Fibroblast of the conjunctiva (primary cell): ENCODE measurements around the gene JAZF1.

Experiments
- DNase-seq: peaks from one replicate; pipeline ENCODE4 v3.0.0-alpha.2; 2010; ENCODE audit warnings: low read depth

Gene JAZF1

DNA sequence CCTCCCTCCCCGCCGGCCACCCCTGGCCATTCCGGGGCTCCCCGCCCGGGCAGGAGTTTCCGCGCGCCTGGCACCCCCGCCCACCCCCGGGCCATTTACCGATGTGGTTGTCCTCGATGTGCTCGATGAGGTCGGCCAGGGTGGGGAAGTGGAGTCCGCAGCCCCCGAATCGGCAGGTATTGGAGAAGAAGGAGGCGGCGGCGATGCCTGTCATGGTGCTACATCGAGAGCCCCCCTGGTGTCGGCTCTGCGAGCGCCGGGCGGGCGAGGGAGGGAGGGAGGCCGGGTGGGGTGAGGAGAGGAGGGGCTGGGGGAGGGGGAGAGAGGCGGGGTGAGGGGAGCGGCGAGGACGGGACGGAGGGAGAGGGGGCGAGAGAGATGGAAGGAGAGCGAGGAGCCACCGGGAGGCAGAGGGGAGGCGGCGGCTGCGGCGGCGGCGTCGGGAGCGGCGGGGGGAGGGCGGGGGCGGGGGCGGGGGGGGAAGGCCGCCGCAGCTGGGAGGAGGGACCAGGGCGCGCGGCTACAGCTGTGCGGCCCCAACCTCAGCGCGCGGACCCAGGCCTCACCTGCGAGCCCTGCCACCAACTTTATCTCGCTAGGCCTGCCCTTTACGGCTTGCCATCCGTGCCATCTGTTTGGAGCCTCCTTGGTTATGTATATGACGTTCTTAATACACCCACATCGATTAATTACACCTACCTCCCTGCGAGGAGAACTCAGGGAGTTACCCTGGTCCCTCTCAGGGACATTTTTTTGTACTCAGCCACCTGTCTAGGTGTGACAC, at the start of gene JAZF1:
JAZF1 (minus strand) TSS at position 432 of the 784 bp plus-strand sequence.
- DNase-seq, result no peak

DNA sequence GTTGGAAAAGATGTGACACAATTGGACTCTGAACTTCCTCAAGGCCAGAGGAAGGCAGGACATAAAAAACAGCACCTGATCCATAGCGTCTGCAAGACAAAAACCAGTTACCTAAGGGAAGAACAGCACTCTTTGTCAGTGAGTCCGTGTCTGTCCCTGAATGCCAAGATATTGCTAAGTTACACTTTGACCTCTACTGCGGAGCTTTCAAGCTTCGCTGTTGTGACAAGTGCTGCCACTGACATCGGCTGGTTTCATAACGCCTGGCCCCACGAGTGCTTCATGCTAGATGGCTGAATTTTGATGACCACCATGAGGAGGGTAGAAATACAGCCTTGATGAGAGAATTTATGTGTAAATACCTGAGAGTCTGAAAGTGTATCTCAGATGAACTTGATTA, 49.7 kb upstream of the JAZF1 start:
- DNase-seq, result no peak

DNA sequence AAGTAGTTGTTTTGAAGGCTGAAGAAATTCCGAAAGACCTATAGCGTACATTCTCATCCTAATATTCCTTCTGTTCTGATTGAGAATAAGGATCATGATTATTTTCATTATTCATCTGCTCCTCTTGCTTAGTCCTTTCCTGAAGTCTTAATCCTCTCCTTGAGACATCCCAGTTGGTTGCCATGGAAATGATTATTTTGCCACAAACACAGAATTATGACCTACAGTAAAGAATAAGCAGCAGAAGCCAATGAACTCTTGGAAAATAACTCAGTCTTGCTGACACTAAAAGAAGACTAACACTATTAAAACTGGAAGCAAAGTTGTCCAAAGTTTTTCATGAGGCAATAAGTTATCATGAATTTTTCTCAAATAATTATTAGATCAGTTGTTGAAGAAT, 47.8 kb upstream of the JAZF1 start:
- DNase-seq, result no peak

DNA sequence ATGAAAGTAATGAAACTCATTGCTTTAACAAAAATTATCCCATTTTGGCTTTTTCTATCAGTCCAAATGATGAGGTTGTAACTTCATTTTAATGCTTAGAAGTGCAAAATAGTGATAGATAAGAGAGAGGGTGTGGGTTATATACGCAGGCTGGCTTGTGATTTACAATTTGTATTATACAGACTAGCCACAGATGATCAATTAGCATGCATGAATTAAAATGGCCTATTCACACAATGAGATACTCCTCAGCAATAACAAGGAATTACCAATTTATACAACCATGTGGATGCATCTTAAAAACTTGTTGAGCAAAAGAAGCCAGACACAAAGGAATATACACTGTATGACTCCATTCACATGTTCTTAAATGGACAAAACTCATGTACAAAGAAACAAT, 45.4 kb upstream of the JAZF1 start:
- DNase-seq, result no peak

DNA sequence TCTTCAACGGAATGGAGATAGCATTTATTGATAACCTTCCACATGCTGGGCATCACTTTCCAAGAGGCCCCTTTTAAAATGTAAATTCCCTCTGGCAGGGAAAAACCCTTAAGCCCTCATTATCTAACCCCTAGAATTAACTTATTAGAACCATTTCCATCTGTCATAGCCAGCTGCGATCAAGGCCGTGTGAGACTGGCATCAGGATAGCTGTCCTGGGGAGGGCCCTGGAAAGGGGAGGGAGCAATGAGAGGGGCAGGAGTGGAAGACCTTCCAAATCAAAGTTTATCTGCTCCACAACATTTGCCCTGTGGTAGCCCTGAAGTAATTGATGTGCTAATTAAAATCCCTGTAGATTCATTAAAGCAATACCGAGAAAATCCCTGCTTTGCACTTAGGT, 45.0 kb upstream of the JAZF1 start:
- no peak for DNase-seq

DNA sequence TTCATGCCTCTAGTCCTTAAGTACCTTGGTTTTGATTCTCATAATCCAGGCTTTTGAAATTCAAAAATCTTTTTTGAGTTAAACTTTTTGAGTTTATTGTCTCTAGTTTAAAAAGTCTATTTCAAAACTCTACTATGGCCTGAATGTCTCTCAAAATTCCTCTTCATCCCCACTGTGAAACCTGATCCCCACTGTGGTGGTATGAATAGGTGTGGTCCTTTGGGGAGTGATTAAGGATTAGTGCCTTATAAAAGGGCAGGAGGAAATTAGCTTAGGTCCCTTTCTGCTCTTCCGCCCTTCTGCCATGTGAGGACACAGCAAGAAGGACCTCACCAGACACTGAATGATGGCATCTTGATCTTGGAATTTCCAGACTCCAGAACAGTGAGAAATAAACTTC, 44.1 kb upstream of the JAZF1 start:
- no peak for DNase-seq

DNA sequence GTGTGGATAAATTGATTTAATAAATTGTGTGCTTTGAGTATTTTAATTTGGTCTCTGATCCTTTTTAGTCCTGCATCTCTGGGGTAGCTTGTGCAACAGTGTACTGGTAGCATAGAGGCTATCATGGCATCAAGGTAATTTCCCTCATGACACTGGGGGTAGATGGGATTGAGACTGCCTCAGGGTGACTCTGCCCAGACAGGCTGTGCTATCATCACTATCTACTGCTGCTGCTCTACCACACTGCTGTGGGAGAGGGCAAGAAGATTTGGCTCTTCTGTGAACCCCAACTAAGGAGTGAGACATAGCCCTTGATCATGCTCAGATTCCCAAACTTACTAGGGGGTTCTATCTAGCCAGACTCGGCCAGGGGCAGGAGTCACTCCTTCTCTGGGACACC, 43.6 kb upstream of the JAZF1 start:
- no peak for DNase-seq

DNA sequence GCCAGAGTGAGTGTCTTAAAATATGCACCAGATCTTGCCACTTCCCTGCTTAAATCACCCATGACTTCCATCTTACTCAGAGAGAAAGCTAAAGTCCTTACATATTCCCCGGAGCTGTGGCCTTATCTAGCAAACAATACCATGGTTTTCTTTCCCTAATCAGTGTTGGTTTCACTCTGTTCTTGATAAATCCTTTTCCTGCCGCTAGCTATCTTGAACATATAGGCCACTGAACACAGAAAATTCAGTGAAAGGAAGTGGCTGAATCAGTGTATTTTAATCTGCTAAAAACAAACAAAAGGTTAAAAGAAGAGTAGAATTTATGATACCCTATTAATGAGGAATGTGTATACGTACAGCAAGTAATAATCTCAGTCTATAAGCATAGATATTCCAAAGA, 42.0 kb upstream of the JAZF1 start:
- no peak for DNase-seq

DNA sequence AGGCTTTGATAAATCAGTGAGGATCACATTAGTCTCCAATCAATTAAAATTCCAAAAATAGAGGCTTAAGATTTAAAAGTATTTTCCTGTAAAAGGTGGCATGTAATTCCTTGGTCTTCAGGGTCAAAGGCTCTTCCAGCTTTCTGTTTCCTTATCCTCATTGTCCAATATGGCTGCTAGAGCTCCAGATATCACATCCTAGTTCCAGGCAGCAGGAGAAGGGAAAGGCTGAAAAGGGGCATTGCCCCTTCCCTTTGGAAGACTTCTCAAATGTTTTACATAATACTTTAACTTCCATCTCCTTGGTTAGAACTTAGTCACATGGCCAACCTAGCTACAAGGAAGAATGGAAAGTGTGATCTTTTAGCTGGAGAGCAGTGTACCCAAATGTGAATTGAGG, 39.2 kb upstream of the JAZF1 start:
- no peak for DNase-seq

DNA sequence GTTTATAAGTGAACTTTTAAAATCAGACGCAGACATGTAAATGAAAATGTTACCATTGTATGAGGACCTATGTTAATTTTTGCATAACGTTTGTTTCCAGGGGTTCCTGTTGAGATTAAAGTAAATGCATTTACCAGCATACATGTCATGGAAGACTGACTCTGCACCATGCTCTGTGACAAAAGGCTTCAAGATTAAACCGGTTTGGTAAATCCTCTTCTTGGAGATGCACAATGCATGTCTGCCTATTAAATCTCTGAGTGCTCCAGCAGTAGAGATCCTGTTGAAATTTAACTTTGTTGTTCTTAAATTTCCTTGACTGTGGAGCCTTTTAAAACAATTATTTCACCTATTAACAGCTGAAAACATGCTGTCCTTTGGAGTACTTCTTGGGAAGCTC, 36.5 kb upstream of the JAZF1 start:
- no peak for DNase-seq

DNA sequence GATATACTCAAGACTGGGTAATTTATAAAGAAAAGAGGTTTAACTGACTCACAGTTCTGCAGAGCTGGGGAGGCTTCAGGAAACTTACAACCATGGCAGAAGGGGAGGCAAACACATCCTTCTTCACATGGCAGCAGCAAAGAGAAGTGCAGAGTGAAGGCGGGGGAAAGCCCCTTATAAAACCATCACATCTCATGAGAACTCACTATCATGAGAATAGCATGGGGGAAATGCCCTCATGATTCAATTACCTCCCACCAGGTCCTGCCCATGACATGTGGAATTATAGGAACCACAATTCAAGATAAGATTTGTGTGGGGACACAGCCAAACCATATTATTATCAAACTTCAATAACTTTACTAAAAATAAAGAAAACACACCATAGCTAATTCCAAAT, 30.4 kb upstream of the JAZF1 start:
- no peak for DNase-seq

DNA sequence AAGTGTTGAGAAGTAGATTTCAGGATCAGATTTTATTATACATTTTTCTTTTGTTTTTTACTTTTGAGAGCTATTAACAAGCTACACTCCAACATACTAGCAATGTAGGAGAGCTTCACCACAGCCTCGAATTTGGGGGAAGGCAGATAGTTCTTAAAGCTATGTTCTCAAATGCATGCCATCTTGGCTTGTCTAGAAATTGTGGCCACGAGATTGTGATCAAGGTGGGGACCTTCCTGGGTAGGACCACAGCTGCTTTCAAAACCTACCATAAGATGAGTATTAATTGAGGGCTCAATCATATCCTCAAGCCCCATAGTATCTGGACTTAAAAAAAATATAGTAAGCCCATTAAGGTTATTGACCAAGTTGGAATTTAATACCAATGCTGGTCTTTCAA, 27.9 kb upstream of the JAZF1 start:
- DNase-seq, result no peak

DNA sequence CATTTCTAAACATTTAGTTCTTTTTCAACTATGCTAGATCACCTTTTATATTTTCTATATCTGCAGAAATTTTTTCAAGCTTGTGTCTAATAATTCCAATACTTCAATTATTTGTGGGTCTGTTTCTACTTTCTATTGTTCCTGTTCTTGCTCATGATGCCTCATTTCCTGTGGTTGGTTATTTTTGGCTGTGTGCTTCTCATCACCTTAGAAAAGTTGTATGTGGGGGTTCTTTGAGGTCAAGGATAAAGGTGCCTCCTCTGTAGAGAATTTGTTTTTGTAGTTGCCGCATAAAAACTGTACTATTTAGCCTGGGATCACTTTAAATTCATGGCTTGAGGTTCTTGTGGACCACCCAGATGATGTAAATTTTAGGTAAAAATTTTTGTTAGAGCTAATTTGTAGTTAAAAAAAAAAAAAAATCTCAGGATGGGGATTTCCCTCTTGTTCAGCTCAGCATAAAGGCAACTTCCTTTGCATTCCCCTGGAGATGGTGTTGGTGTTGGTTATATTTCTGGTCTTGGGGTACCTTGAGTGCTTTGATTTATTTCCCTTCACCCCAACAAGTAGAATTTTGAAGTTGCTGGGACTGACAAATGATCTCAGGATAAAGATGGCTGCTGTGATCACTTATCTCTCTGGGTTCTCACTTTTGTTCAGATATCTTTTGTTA, 27.0 kb upstream of the JAZF1 start:
- no peak for DNase-seq

DNA sequence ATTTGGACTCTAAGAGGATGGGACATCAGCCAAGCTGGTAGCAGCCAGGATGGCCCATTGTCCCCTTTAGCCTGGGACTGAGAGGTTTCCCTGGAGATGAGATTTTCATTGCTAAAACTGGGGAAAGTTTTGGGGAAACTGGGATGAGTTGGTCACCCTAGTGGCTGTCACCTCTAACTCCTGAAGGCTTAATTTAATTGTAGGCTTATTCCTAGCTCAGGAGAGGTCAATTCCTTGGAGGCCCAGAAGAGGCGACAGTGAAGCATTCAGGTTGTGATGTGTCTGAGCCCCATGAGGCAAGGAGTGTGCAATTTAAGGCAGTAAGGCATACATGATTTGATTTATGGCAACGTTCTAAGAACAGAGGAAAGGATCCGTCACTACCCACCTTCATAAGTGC, 24.9 kb upstream of the JAZF1 start:
- no peak for DNase-seq

DNA sequence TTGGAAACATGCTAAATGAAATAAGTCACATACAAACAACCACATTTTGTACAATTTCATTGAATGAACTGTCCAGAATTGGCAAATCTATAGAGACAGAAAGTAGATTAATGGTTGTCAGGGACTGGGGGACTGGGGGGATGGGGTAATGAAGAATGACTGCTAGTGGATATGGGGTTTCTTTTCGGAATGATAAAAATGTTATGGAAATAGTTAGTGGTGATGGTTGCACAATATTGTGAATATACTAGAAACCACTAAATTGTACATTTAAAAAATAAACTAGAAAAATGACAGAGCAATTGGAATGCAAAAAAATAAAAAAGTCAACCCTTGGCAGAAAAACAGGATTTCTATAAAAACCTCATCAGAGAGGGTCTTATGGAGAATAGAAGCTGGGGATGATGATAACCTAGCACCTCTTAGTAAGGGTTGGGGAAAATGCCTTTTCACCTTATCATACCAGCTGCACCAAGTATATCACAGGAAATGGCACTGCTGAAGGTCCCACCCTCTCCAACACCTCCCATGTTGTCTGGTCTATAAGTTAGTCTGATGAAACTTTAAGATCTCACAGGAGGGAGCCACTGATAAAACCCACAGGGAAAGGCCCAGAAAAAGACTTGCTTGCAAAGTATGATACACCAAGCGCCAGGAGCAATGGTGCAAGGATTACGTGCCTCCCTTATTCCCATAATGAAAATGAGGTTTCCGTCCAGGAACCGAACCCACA, 23.1 kb upstream of the JAZF1 start:
- no peak for DNase-seq

DNA sequence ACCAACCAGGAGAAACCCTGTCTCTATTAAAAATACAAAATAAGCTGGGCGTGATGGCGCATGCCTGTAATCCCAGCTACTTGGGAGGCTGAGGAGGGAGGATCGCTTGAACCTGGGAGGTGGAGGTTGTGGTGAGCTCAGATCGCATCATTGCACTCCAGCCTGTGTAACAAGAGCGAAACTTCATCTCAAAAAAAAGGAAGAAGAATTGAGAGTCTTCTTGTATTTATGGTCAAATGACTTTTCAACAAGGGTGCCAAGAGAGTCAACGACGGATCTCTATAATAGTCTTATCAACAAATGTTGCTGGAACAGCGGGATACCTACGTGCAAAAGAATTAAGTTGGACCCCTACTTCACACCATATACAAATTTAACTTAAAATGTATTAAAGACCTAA, 21.6 kb upstream of the JAZF1 start:
- no peak for DNase-seq

DNA sequence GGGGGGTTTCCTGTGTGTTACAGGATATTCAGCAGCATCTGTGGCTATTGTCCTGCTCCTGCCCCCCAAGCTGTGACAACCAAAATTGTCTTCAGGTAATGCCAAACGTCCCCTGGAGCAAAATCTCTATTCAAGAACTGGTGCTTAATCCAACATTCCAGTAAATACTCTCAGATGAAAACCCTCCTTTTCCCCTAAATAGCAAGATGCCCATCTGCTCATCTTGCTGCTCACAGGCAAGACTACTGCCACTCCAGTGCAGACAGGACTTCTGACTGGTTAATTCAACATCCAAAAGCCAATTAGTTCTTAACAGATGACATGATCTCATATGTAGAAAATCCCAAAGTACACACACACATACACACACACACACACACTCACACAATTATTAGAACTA, 20.5 kb upstream of the JAZF1 start:
- no peak for DNase-seq

DNA sequence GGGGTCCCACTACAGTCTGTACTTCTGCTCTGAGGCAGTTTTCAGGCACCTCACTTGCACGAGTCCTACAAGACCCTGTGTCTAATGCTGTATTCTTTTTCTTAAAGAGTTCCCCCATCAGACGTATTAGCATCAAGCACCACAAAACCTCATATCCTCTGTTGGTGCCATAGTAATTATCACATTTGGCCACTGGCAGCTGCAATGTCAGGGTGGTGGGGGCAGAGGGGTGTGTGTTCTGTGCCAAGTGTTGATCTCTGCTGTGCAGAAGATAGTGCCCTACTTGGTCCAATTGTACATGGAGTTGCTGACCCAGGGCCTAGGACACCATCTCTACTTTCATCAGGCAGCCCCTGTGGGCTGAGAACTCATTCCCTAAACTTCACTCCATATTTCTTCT, 20.0 kb upstream of the JAZF1 start:
- DNase-seq, result no peak

DNA sequence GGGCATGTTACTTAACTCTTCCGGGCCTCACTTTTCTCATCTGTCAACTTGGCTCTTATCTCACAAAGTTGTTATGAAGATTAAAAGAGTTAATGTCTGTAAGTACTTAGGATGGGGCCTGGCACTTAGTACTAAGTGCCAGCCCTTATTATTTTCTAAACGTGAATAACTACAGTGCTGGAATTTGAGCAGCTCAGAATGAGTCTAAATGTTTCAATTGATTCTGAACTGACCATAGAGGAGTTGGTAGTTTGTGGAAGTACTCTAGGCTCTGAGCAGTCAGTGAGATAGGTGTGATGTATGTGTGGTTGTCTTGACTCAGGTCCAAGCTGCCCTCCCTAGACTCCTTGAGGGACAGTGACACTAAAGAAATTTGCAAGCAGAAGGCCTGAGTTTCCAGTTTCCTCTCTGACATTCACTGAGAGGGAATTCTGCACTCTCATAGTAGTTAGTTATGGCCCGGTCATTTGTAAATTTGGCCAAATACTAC, 18.5 kb upstream of the JAZF1 start:
- no peak for DNase-seq

DNA sequence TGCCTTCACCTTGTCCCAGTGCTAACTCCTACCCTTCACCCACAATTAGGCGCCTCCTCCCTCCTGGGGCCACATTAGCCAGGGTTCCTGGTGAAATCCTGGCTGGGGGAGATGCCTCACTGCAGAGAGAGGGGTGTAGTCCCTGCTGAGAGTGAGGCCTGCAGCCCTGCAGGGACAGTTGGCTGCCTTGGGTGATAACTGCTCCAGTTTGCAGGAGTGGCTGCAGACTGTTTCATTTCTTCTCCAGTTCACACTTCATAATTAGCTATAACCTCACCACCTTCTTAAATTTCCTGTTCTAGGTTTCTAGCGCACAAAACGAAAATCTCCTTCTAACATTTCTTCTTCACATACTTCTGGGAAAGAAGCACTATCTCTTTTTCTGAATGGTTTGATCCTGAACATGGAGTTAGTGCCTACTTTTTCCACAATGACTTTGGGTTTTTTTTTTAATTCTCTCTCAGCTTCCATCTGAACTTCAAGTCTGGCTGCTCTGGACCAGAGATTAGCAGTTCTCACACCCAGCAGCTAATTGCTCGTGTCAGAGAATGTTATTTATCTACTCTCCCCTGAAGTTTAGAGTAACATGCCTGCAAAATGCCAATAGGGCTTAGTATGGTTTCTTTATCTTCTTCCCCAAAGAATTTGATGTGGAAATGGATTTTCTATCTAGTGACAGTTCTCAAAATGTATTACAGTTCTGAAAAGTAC, 15.5 kb upstream of the JAZF1 start:
- DNase-seq, result no peak

DNA sequence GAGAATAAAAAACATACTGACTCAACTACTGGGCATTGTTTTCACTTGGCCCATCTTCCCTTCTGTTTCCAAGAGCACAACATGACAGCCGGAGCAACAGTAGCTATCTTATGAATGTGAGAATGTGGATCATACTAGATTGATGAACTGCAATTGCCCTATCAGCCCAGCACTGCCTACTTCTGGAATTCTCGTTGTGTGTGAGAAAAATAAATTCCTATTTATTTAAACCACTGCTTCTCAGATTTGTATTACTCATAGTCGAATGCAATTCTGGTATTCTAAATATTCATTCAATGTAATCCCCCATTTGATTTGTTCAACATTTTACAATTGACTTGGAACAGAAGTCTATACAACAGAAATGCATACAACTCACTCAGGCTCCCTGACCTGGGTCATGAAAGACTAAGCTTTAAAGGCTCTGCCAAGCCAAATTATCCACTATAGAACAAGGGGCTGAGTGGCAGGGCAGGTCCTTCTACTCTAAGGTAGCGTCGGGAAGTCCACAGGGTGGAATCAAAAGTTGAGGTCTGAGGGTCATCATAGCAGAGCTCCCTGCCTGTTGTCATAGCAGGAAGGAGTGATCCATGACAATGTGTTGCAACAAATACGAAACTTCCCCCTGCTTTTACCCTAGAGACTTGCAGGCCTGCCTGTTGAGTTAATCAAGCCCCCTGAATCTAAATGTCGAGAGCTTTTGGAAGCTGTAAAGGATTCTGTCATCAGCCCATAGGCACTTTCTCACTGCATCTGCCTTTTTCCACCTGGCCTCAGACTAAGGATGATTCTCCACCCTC, 12.4 kb upstream of the JAZF1 start:
- DNase-seq, result no peak

DNA sequence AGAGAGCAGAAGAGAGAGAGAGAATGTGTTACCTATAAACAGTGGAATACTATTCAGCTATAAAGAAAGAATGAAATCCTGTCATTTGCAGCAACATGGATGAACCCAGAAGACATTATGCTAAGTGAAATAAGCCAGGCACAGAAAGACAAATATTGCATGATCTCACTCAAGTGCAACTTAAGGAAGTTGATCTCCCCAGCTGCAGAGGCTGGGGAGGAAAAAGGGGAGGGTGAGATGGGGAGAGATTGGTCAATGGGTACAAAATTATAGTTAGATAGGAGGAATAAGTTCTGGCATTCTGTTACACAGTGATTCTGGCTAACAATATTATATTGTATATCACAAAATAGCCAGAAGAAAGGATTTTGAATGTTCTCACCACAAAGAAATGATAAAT, 11.2 kb upstream of the JAZF1 start:
- no peak for DNase-seq
